IMR-90 (cell line): ENCODE results near the gene ASMTL. TPM values are rescaled to one million over a fixed set of nuclear protein-coding genes. Genes with fewer than 3 reads are reported as not detected.

ENCODE experiments used
- ATAC-seq: fragments of 200-7000 bp; cut with Tn5 transposase; 2 replicates; pipeline ENCODE4 v1.9.1; 2020; ENCODE audit warnings: low read depth, mild to moderate bottlenecking, moderate library complexity
- BruUV-seq: library from RNA; stranded (reverse); fragments of 400-500 nt; replicated peaks from 2 replicates; lab custom pipeline; 2021; lab: Mats Ljungman, UMichigan
- CTCF ChIA-PET: fragments of 300-600 bp; formaldehyde crosslinking; extraction: SDS; loops from one replicate; lab custom pipeline; 2021; ENCODE audit warnings: antibody characterized with exemption; lab: Yijun Ruan, JAX
- POLR2A ChIA-PET: fragments of 300-600 bp; sonication (Branson Sonifier 250); formaldehyde crosslinking; loops from one replicate; lab custom pipeline; 2022; ENCODE audit warnings: antibody characterized with exemption; ENCODE audit not compliant: unreplicated experiment; lab: Charles Lee
- DNase-seq: peaks from one replicate; pipeline ENCODE4 v3.0.0; 2013
- H2AFZ ChIP-seq: replicated peaks from 2 replicates; pipeline ENCODE3; 2013; ENCODE audit warnings: low read length, mild to moderate bottlenecking; ENCODE audit not compliant: poor library complexity
- H2AK5ac ChIP-seq: 2 replicates; pipeline ENCODE4 v1.6.1; 2013; ENCODE audit warnings: low read depth, low read length, inconsistent platforms
- H2AK9ac ChIP-seq: replicated peaks from 2 replicates; pipeline ENCODE3; 2013; ENCODE audit warnings: mild to moderate bottlenecking, low read depth, low read length, moderate library complexity; ENCODE audit not compliant: poor library complexity
- H2BK120ac ChIP-seq: 2 replicates; pipeline ENCODE4 v1.6.1; 2013; ENCODE audit warnings: low read depth, low read length, inconsistent platforms
- H2BK15ac ChIP-seq: 3 replicates; pipeline ENCODE4 v1.6.1; 2013; ENCODE audit warnings: low read depth, low read length, inconsistent platforms
- H2BK20ac ChIP-seq: 2 replicates; pipeline ENCODE4 v1.6.1; 2013; ENCODE audit warnings: low read depth, mild to moderate bottlenecking, inconsistent platforms, low read length, moderate library complexity
- H2BK5ac ChIP-seq: 2 replicates; pipeline ENCODE4 v1.6.1; 2013; ENCODE audit warnings: mild to moderate bottlenecking, low read depth, low read length, inconsistent platforms; ENCODE audit not compliant: poor library complexity, severe bottlenecking
- H3K14ac ChIP-seq: replicated peaks from 2 replicates; pipeline ENCODE4 v1.6.1; 2013; ENCODE audit warnings: low read depth, low read length, inconsistent platforms
- H3K18ac ChIP-seq: 2 replicates; pipeline ENCODE4 v1.6.1; 2013; ENCODE audit warnings: low read depth, low read length, control low read depth
- H3K23ac ChIP-seq: 2 replicates; pipeline ENCODE4 v1.6.1; 2013; ENCODE audit warnings: low read depth, low read length, inconsistent platforms
- H3K27ac ChIP-seq: 2 replicates; pipeline ENCODE4 v1.5.1; 2013; ENCODE audit warnings: mild to moderate bottlenecking, control low read depth, low read length; ENCODE audit not compliant: insufficient read depth
- H3K27me3 ChIP-seq: 2 replicates; pipeline ENCODE4 v1.6.1; 2013; ENCODE audit warnings: low read length; ENCODE audit not compliant: control insufficient read depth, insufficient read depth
- H3K36me3 ChIP-seq: 2 replicates; pipeline ENCODE4 v1.6.1; 2013; ENCODE audit warnings: low read length, mixed read lengths; ENCODE audit not compliant: control insufficient read depth, insufficient read depth
- H3K4ac ChIP-seq: 2 replicates; pipeline ENCODE4 v1.6.1; 2013; ENCODE audit warnings: low read depth, low read length, inconsistent platforms
- H3K4me1 ChIP-seq: 2 replicates; pipeline ENCODE4 v1.6.1; 2013; ENCODE audit warnings: low read length, mixed read lengths; ENCODE audit not compliant: control insufficient read depth, insufficient read depth
- H3K4me2 ChIP-seq: 2 replicates; pipeline ENCODE4 v1.6.1; 2013; ENCODE audit warnings: low read depth, mild to moderate bottlenecking, control low read depth, low read length, moderate library complexity
- H3K4me3 ChIP-seq: 2 replicates; pipeline ENCODE4 v1.5.1; 2013; ENCODE audit warnings: low read depth, mild to moderate bottlenecking, control low read depth, low read length, moderate library complexity; ENCODE audit not compliant: insufficient read depth
- H3K56ac ChIP-seq: 2 replicates; pipeline ENCODE4 v1.6.1; 2013; ENCODE audit warnings: low read length, inconsistent platforms; ENCODE audit not compliant: insufficient read depth; ENCODE audit errors: extremely low read depth
- H3K79me1 ChIP-seq, 2 experiments: 2 replicates each; pipeline ENCODE4 v1.6.1; 2013; ENCODE audit warnings: low read length in 2 of 2, inconsistent platforms in 1 of 2, low read depth in 1 of 2
- H3K9ac ChIP-seq: 2 replicates; pipeline ENCODE4 v1.6.1; 2013; ENCODE audit warnings: low read depth, low read length, control low read depth
- H3K9me1 ChIP-seq: 2 replicates; pipeline ENCODE4 v1.6.1; 2013; ENCODE audit warnings: low read length, inconsistent platforms; ENCODE audit not compliant: insufficient read depth
- H3K9me3 ChIP-seq: 2 replicates; pipeline ENCODE4 v1.6.1; 2013; ENCODE audit warnings: low read length; ENCODE audit not compliant: control insufficient read depth, insufficient read depth
- H4K20me1 ChIP-seq: 2 replicates; pipeline ENCODE4 v1.6.1; 2013; ENCODE audit warnings: low read length, inconsistent platforms; ENCODE audit not compliant: insufficient read depth
- H4K5ac ChIP-seq: 2 replicates; pipeline ENCODE4 v1.6.1; 2013; ENCODE audit warnings: mild to moderate bottlenecking, low read depth, low read length, control low read depth
- H4K8ac ChIP-seq, 2 experiments: 2 replicates each; pipeline ENCODE4 v1.6.1; 2013; ENCODE audit warnings: low read depth in 2 of 2, low read length in 2 of 2, control low read depth in 1 of 2, inconsistent platforms in 1 of 2
- H4K91ac ChIP-seq: 2 replicates; pipeline ENCODE4 v1.6.1; 2013; ENCODE audit warnings: low read depth, low read length, inconsistent platforms; ENCODE audit not compliant: insufficient read depth
- BHLHE40 ChIP-seq: fragments of 150-350 bp; IDR thresholded peaks from 2 replicates; pipeline ENCODE4 v1.6.1; 2016; ENCODE audit warnings: mild to moderate bottlenecking, low read depth, low read length
- CEBPB ChIP-seq: IDR thresholded peaks from 2 replicates; pipeline ENCODE4 v1.6.1; 2012; ENCODE audit warnings: low read depth, low read length, improper control_type of control experiment
- CHD1 ChIP-seq: IDR thresholded peaks from 2 replicates; pipeline ENCODE4 v1.6.1; 2012; ENCODE audit warnings: low read depth, low read length, improper control_type of control experiment
- FOS ChIP-seq: fragments of 150-350 bp; IDR thresholded peaks from 2 replicates; pipeline ENCODE4 v1.6.1; 2016; ENCODE audit warnings: low read depth, low read length
- MAFK ChIP-seq: IDR thresholded peaks from 2 replicates; pipeline ENCODE4 v1.6.1; 2012; ENCODE audit warnings: low read depth, low read length, improper control_type of control experiment
- MAZ ChIP-seq: IDR thresholded peaks from 2 replicates; pipeline ENCODE4 v1.6.1; 2012; ENCODE audit warnings: low read depth, mild to moderate bottlenecking, low read length, improper control_type of control experiment, moderate library complexity, borderline replicate concordance
- MXI1 ChIP-seq: IDR thresholded peaks from 2 replicates; pipeline ENCODE4 v1.6.1; 2012; ENCODE audit warnings: low read depth, mild to moderate bottlenecking, low read length, moderate library complexity, borderline replicate concordance
- NFE2L2 ChIP-seq: fragments of 150-350 bp; IDR thresholded peaks from 2 replicates; pipeline ENCODE4 v1.6.1; 2016; ENCODE audit warnings: low read depth, mild to moderate bottlenecking, low read length
- POLR2A ChIP-seq: IDR thresholded peaks from 2 replicates; pipeline ENCODE4 v1.6.1; 2012; ENCODE audit warnings: mild to moderate bottlenecking, low read depth, low read length
- RCOR1 ChIP-seq: IDR thresholded peaks from 2 replicates; pipeline ENCODE4 v1.6.1; 2012; ENCODE audit warnings: mild to moderate bottlenecking, low read length, improper control_type of control experiment; ENCODE audit not compliant: insufficient replicate concordance
- RFX5 ChIP-seq: IDR thresholded peaks from 2 replicates; pipeline ENCODE4 v1.8.0; 2012; ENCODE audit warnings: low read depth, mild to moderate bottlenecking, low read length, moderate library complexity
- SMC3 ChIP-seq: fragments of 150-350 bp; IDR thresholded peaks from 2 replicates; pipeline ENCODE4 v1.6.1; 2016; ENCODE audit warnings: low read depth, mild to moderate bottlenecking, antibody characterized with exemption, low read length, moderate library complexity
- WGBS, 2 experiments: methylation state at CpG; one replicate each; pipeline versions ENCODE4 v1.1.5 to v1.1.7; 2013; ENCODE audit warnings: missing lambda C conversion rate in 2 of 2; ENCODE audit not compliant: insufficient read length in 1 of 2; ENCODE audit errors: extremely low coverage in 2 of 2; 5-methylcytosine and 5-hydroxymethylcytosine counted together
- dilution Hi-C: fragments of 300-500 bp; cut with HindIII; formaldehyde crosslinking; loops from one replicate; pipeline ENCODE4 v1.14.3; 2018; ENCODE audit warnings: low sequenced_read_pairs; ENCODE audit not compliant: unreplicated experiment
- in situ Hi-C: fragments of 300-500 bp; cut with MboI; formaldehyde crosslinking; loops from 3 replicates; pipeline ENCODE4 v1.14.3; 2019; ENCODE audit warnings: low sequenced_read_pairs, inconsistent platforms, mixed read lengths
- intact Hi-C: fragments of 100-400 bp; cut with micrococcal nuclease; formaldehyde crosslinking; loops from 2 replicates; pipeline ENCODE4 v1.10.0; 2022
- polyA plus RNA-seq, 3 experiments: library from polyadenylated mRNA; depleted of rRNA; stranded (reverse); fragments of >200 nt; gene quantifications; 2 replicates each; pipeline ENCODE4 v1.2.3, GENCODE V29; 2012; ENCODE audit warnings: low replicate concordance in 1 of 3
- total RNA-seq: library from RNA; depleted of rRNA; stranded (reverse); fragments of >200 nt; gene quantifications from 2 replicates; pipeline ENCODE4 v1.2.3, GENCODE V29; 2012
- TF ChIP-seq, protein P1 (sequence below): fragments of 150-350 bp; IDR thresholded peaks from 2 replicates; pipeline ENCODE4 v1.6.1; 2017; ENCODE audit warnings: mild to moderate bottlenecking, antibody characterized with exemption, low read length, low read depth
- TF ChIP-seq, protein P2 (sequence below): fragments of 150-350 bp; IDR thresholded peaks from 2 replicates; pipeline ENCODE4 v1.6.1; 2016; ENCODE audit warnings: low read depth, mild to moderate bottlenecking, low read length, moderate library complexity, borderline replicate concordance
- TF ChIP-seq, protein P3 (sequence below): conservative IDR thresholded peaks from 2 replicates; pipeline ENCODE4 v1.5.1; 2012; ENCODE audit warnings: mild to moderate bottlenecking, low read depth, low read length, improper control_type of control experiment

ASMTL gene
- total and polyA plus RNA-seq, 2 of the 4 experiments (the other 2 are of a cell fraction) = 13.4 to 33.4 TPM

DNA sequence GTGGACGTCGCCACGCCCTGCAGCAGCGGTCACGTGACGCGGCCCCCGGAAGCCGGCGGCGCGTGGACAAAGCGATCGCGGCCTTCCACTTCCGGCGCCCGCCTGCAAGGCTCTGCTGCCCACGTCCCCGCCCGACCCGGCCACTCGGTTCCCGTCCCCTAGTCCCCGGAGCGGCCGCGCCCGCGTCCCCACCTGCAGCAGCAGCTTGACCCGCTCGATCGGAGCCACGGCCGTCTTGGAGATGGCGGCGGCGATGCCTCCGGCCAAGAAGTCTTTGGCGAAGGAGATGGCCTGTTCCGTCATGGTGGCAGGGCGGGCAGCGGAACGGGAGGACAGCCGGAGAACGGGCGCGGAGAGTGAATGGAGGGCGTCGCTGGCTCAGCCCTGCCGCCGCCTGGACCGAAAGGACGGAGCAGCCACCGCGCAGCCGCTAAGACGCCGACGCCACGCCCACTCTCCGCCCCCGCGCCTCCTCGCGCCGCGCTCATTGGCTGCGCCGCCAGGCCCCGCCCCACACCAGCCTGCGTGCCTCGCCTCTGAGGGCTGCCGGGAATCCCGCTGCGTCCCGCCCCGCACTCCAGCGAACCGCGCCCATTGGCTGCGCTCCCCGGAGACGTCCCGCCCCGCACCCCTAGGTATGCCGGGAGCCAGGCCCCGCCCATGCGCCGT is 60.9 kb downstream of the ASMTL start, which contains the start of gene SLC25A6:
TSS of gene SLC25A6 (minus strand) at position 407 of the 669 bp plus-strand sequence. CDS start at position 303, 104 bp downstream.
- intact Hi-C loops (loop anchor here (10.0 kb wide), 1 partner anchor 53 kb away; no protein-coding TSS in a partner anchor), in situ Hi-C loops (no loop called here), dilution Hi-C loops (no loop called here)
- no peaks in the 10 kb centered on the region; the same call in 1 of the 2 replicates for H3K4me1 ChIP-seq
- peak within 1 kb of the TSS; percentile 89 to 96 for H4K8ac ChIP-seq
- ChIA-PET CTCF (no interaction called here), POLR2A (no interaction called here)
- H2BK20ac ChIP-seq = no peak within 1 kb of the TSS
- H4K20me1 ChIP-seq = peaks cover 50% of the 10 kb centered on the region
- H2BK15ac ChIP-seq = no peak within 1 kb of the TSS
- DNase-seq (peak; percentile 95), ATAC-seq (peak; percentile 94)
- no peaks in the 10 kb centered on the region for H3K27me3 ChIP-seq
- peak within 1 kb of the TSS; percentile 77 for H3K18ac ChIP-seq
- peaks cover 10 to 49% of the 10 kb centered on the region in 2 experiments; a peak in 3 of 4 replicates for H3K79me1 ChIP-seq
- H2AK9ac ChIP-seq = peak within 1 kb of the TSS; percentile 100
- no peaks in the 10 kb centered on the region for H3K9me3 ChIP-seq
- BruUV-seq = no TSS peak
- peaks cover 6% of the 10 kb centered on the region; the same call in 1 of the 2 replicates for H3K9me1 ChIP-seq
- H4K5ac ChIP-seq = peak within 1 kb of the TSS; percentile 88
- H2AK5ac ChIP-seq = peak within 1 kb of the TSS; percentile 99
- peak within 1 kb of the TSS; percentile 16; the same call in 1 of the 2 replicates for H2BK120ac ChIP-seq
- peak within 1 kb of the TSS; percentile 95 for H2AFZ ChIP-seq
- H3K36me3 ChIP-seq = peaks cover 39% of the 10 kb centered on the region
- peak within 1 kb of the TSS; percentile 68 for H3K23ac ChIP-seq
- WGBS, 2 experiments = 1% methylated on average over 45 of the region's 90 CpGs; no CpG with 5 or more reads in 1 of the 2 experiments
- peak within 1 kb of the TSS; percentile 97 for H3K27ac ChIP-seq
- peak within 1 kb of the TSS; percentile 98 for H3K4ac ChIP-seq
- peak within 1 kb of the TSS; percentile 94 for H3K14ac ChIP-seq
- peak within 1 kb of the TSS; percentile 96 for H3K9ac ChIP-seq
- H4K91ac ChIP-seq = peak within 1 kb of the TSS; percentile 98
- peak within 1 kb of the TSS; percentile 90 for H2BK5ac ChIP-seq
- peak within 1 kb of the TSS; percentile 94 for H3K4me3 ChIP-seq
- H3K56ac ChIP-seq = peak within 1 kb of the TSS; percentile 63
- peak within 1 kb of the TSS; percentile 93 for H3K4me2 ChIP-seq
- TF ChIP-seq BHLHE40 (peak; percentile 88), MXI1 (peak; percentile 87), RCOR1 (no peak), MAZ (peak; percentile 99), FOS (no peak), RFX5 (no peak), MAFK (no peak), NFE2L2 (no peak), POLR2A (peak; percentile 97), SMC3 (no peak), CHD1 (no peak), CEBPB (no peak)
- TF ChIP-seq, protein P1, sequence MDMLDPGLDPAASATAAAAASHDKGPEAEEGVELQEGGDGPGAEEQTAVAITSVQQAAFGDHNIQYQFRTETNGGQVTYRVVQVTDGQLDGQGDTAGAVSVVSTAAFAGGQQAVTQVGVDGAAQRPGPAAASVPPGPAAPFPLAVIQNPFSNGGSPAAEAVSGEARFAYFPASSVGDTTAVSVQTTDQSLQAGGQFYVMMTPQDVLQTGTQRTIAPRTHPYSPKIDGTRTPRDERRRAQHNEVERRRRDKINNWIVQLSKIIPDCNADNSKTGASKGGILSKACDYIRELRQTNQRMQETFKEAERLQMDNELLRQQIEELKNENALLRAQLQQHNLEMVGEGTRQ = peak; percentile 99
- TF ChIP-seq, protein P2, sequence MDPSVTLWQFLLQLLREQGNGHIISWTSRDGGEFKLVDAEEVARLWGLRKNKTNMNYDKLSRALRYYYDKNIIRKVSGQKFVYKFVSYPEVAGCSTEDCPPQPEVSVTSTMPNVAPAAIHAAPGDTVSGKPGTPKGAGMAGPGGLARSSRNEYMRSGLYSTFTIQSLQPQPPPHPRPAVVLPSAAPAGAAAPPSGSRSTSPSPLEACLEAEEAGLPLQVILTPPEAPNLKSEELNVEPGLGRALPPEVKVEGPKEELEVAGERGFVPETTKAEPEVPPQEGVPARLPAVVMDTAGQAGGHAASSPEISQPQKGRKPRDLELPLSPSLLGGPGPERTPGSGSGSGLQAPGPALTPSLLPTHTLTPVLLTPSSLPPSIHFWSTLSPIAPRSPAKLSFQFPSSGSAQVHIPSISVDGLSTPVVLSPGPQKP = no peak
- TF ChIP-seq, protein P3, sequence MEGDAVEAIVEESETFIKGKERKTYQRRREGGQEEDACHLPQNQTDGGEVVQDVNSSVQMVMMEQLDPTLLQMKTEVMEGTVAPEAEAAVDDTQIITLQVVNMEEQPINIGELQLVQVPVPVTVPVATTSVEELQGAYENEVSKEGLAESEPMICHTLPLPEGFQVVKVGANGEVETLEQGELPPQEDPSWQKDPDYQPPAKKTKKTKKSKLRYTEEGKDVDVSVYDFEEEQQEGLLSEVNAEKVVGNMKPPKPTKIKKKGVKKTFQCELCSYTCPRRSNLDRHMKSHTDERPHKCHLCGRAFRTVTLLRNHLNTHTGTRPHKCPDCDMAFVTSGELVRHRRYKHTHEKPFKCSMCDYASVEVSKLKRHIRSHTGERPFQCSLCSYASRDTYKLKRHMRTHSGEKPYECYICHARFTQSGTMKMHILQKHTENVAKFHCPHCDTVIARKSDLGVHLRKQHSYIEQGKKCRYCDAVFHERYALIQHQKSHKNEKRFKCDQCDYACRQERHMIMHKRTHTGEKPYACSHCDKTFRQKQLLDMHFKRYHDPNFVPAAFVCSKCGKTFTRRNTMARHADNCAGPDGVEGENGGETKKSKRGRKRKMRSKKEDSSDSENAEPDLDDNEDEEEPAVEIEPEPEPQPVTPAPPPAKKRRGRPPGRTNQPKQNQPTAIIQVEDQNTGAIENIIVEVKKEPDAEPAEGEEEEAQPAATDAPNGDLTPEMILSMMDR = no peak
